Vagina (tissue), 2 donors: Measurements from ENCODE around the gene ERBB4. TPM values are rescaled to one million over a fixed set of nuclear protein-coding genes. Genes with fewer than 3 reads are reported as not detected.
"Not testable (repeated sequence)": the region's sequence is repeated elsewhere in the genome, so short reads cannot be mapped to it uniquely, and the experiment has no call there.

Source experiments
- DNase-seq, 2 donors: peaks; one replicate each; pipeline ENCODE4 v3.0.0-alpha.2; 2017; ENCODE audit errors: extremely low spot score in 2 of 2
- H3K27ac ChIP-seq: fragments of 200-600 bp; sonication (generic); one replicate; pipeline ENCODE4 v1.5.1; 2019
- H3K27me3 ChIP-seq: fragments of 200-600 bp; sonication (generic); one replicate; pipeline ENCODE4 v1.5.1; 2019
- H3K36me3 ChIP-seq, 2 donors: fragments of 200-600 bp; sonication (generic); one replicate each; pipeline ENCODE4 v1.5.1; 2017 to 2019
- H3K4me1 ChIP-seq: fragments of 200-600 bp; sonication (generic); one replicate; pipeline ENCODE4 v1.5.1; 2019
- H3K4me3 ChIP-seq, 2 donors: fragments of 200-600 bp; sonication (generic); 1 replicate in 1 of 2; 2 replicates in 1 of 2; pipeline ENCODE4 v1.5.1; 2016 to 2019
- H3K9me3 ChIP-seq: fragments of 200-600 bp; sonication (generic); one replicate; pipeline ENCODE4 v1.5.1; 2019
- CTCF ChIP-seq, 3 experiments: fragments of 450-650 bp in 2 of 3; fragments of 200-600 bp in 1 of 3; sonication (generic) in 1 of 3; IDR thresholded peaks; one replicate each; pipeline ENCODE4 v1.5.1; 2017 to 2019; ENCODE audit warnings: antibody characterized with exemption in 3 of 3, mild to moderate bottlenecking in 2 of 3, moderate library complexity in 2 of 3
- POLR2A ChIP-seq, 2 donors: fragments of 450-650 bp; IDR thresholded peaks; one replicate each; pipeline ENCODE4 v1.6.1; 2017; ENCODE audit warnings: antibody characterized with exemption in 2 of 2, mild to moderate bottlenecking in 2 of 2, moderate library complexity in 2 of 2
- POLR2AphosphoS5 ChIP-seq, 2 donors: sonication (generic); formaldehyde crosslinking; IDR thresholded peaks; one replicate each; pipeline ENCODE4 v1.9.0; 2017; ENCODE audit warnings: antibody characterized with exemption in 2 of 2, mild to moderate bottlenecking in 2 of 2, low read depth in 1 of 2; ENCODE audit not compliant: insufficient read depth in 1 of 2
- intact Hi-C: fragments of 100-400 bp; cut with DNase I; formaldehyde crosslinking; loops from one replicate; pipeline ENCODE4 v1.15.1; 2023
- total RNA-seq: library from RNA; depleted of rRNA; stranded (reverse); fragments of >200 nt; gene quantifications from one replicate; pipeline ENCODE4 v1.2.3, GENCODE V29; 2016

Gene ERBB4
- total RNA-seq, 1 donor from 2014 or later: 0.25 TPM

GRCh38 chr2:211564441-211564840, 974.2 kb downstream of the ERBB4 start:
- no peak overlapping the region for H3K27ac ChIP-seq
- H3K4me1 ChIP-seq: no peaks in the 10 kb centered on the region
- DNase-seq: no peak
- no peaks in the 10 kb centered on the region for H3K36me3 ChIP-seq
- H3K4me3 ChIP-seq: no peak overlapping the region
- intact Hi-C loops: no loop called here
- no peaks in the 10 kb centered on the region for H3K9me3 ChIP-seq
- TF ChIP-seq POLR2A (IDR thresholded peaks at IDR 0.05) (no peak), CTCF (IDR thresholded peaks at IDR 0.05) (no peak)
- no peaks in the 10 kb centered on the region for H3K27me3 ChIP-seq

GRCh38 chr2:211545582-211545981, 993.0 kb downstream of the ERBB4 start:
- Histone ChIP-seq H3K4me3 (no peak overlapping the region), H3K9me3 (no peaks in the 10 kb centered on the region), H3K27me3 (no peaks in the 10 kb centered on the region), H3K27ac (no peak overlapping the region), H3K4me1 (no peaks in the 10 kb centered on the region), H3K36me3 (no peaks in the 10 kb centered on the region)
- no peak for DNase-seq
- TF ChIP-seq POLR2AphosphoS5 (IDR thresholded peaks at IDR 0.05; ENCODE audit: insufficient read depth in 1 of 2, low read depth in 1 of 2): no peak
- TF ChIP-seq CTCF (IDR thresholded peaks at IDR 0.05): no peak
- TF ChIP-seq POLR2A (IDR thresholded peaks at IDR 0.05): no peak
- intact Hi-C loops: no loop called here

GRCh38 chr2:211534632-211535031, 1004.0 kb downstream of the ERBB4 start:
- intact Hi-C loops: no loop called here
- Histone ChIP-seq H3K36me3 (no peaks in the 10 kb centered on the region), H3K27me3 (no peaks in the 10 kb centered on the region), H3K4me3 (no peak overlapping the region), H3K4me1 (no peaks in the 10 kb centered on the region), H3K27ac (no peak overlapping the region), H3K9me3 (no peaks in the 10 kb centered on the region)
- TF ChIP-seq CTCF (IDR thresholded peaks at IDR 0.05): no peak
- no peak for TF ChIP-seq POLR2A (IDR thresholded peaks at IDR 0.05)
- no peak for TF ChIP-seq POLR2AphosphoS5 (IDR thresholded peaks at IDR 0.05; ENCODE audit: insufficient read depth in 1 of 2, low read depth in 1 of 2)
- no peak for DNase-seq

- H3K4me3 ChIP-seq, H3K36me3 ChIP-seq, H3K27ac ChIP-seq, intact Hi-C loops, H3K4me1 ChIP-seq, H3K9me3 ChIP-seq, H3K27me3 ChIP-seq, DNase-seq: not testable (repeated sequence)
Observed at GRCh38 chr2:211524248-211524647, 1014.4 kb downstream of the ERBB4 start.

GRCh38 chr2:211516537-211516936, 1022.1 kb downstream of the ERBB4 start:
- no peak for DNase-seq
- intact Hi-C loops: no loop called here
- no peak overlapping the region for H3K4me3 ChIP-seq
- H3K4me1 ChIP-seq: no peaks in the 10 kb centered on the region
- no peaks in the 10 kb centered on the region for H3K9me3 ChIP-seq
- H3K36me3 ChIP-seq: no peaks in the 10 kb centered on the region
- no peaks in the 10 kb centered on the region for H3K27me3 ChIP-seq
- TF ChIP-seq POLR2AphosphoS5 (IDR thresholded peaks at IDR 0.05; ENCODE audit: insufficient read depth in 1 of 2, low read depth in 1 of 2): no peak
- TF ChIP-seq CTCF (IDR thresholded peaks at IDR 0.05): no peak
- no peak for TF ChIP-seq POLR2A (IDR thresholded peaks at IDR 0.05)
- no peak overlapping the region for H3K27ac ChIP-seq

GRCh38 chr2:211514049-211514448, 1024.6 kb downstream of the ERBB4 start:
- Histone ChIP-seq H3K27ac (no peak overlapping the region), H3K9me3 (no peaks in the 10 kb centered on the region), H3K4me3 (no peak overlapping the region), H3K27me3 (no peaks in the 10 kb centered on the region), H3K4me1 (no peaks in the 10 kb centered on the region), H3K36me3 (no peaks in the 10 kb centered on the region)
- DNase-seq: no peak
- intact Hi-C loops: no loop called here
- TF ChIP-seq POLR2AphosphoS5 (IDR thresholded peaks at IDR 0.05; ENCODE audit: insufficient read depth in 1 of 2, low read depth in 1 of 2) (no peak), CTCF (IDR thresholded peaks at IDR 0.05) (no peak), POLR2A (IDR thresholded peaks at IDR 0.05) (no peak)
